Measurements from ENCODE around the gene PRSS38.

Gene PRSS38

GRCh38 chr1:227789084-227790033 is 26.1 kb upstream of the PRSS38 start:
- Histone ChIP-seq H3K9ac (ENCODE audit: insufficient read length) (peak overlapping the region; percentile 63), H3K36me3 (ENCODE audit: insufficient read depth, low read length) (no peaks in the 10 kb centered on the region), H3K27ac (no peak overlapping the region), H3K9me3 (ENCODE audit: low read depth, low read length) (no peaks in the 10 kb centered on the region), H3K4me3 (peak overlapping the region; percentile 91)
- DNase-seq (ENCODE audit: low read depth, low spot score) = no peak
- TF ChIP-seq EZH2 (IDR thresholded peaks at IDR 0.05) = no peak
- no peak for TF ChIP-seq POLR2AphosphoS5 (IDR thresholded peaks at IDR 0.05; ENCODE audit: borderline replicate concordance, low read depth, low read length)
- TF ChIP-seq FOXP2 (optimal IDR thresholded peaks at IDR 0.05; ENCODE audit: control extremely low read depth, extremely low read length, insufficient read depth) = no peak

- no peak overlapping the region for H3K9ac ChIP-seq (ENCODE audit: insufficient read length)
- TF ChIP-seq EZH2 (IDR thresholded peaks at IDR 0.05) (no peak), POLR2AphosphoS5 (IDR thresholded peaks at IDR 0.05; ENCODE audit: borderline replicate concordance, low read depth, low read length) (no peak), FOXP2 (optimal IDR thresholded peaks at IDR 0.05; ENCODE audit: control extremely low read depth, extremely low read length, insufficient read depth) (no peak)
Observed at GRCh38 chr1:227790034-227790400, 25.5 kb upstream of the PRSS38 start.

GRCh38 chr1:227790868-227791267 is 24.6 kb upstream of the PRSS38 start:
- TF ChIP-seq POLR2AphosphoS5 (IDR thresholded peaks at IDR 0.05; ENCODE audit: borderline replicate concordance, low read depth, low read length) = no peak
- TF ChIP-seq EZH2 (IDR thresholded peaks at IDR 0.05) = no peak
- TF ChIP-seq FOXP2 (optimal IDR thresholded peaks at IDR 0.05; ENCODE audit: control extremely low read depth, extremely low read length, insufficient read depth) = no peak
- Histone ChIP-seq H3K9me3 (ENCODE audit: low read depth, low read length) (no peaks in the 10 kb centered on the region), H3K36me3 (ENCODE audit: insufficient read depth, low read length) (no peaks in the 10 kb centered on the region), H3K9ac (ENCODE audit: insufficient read length) (no peak overlapping the region), H3K4me3 (no peak overlapping the region), H3K27ac (no peak overlapping the region)
- no peak for DNase-seq (ENCODE audit: low read depth, low spot score)

More at GRCh38 chr1:227790034-227790400, 25.5 kb upstream of the PRSS38 start:
- H3K4me3 ChIP-seq = no peak overlapping the region
- H3K36me3 ChIP-seq (ENCODE audit: insufficient read depth, low read length) = no peaks in the 10 kb centered on the region
- no peaks in the 10 kb centered on the region for H3K9me3 ChIP-seq (ENCODE audit: low read depth, low read length)
- DNase-seq (ENCODE audit: low read depth, low spot score) = no peak
- no peak overlapping the region for H3K27ac ChIP-seq

- H3K9ac ChIP-seq (ENCODE audit: insufficient read length) = no peak overlapping the region
- TF ChIP-seq POLR2AphosphoS5 (IDR thresholded peaks at IDR 0.05; ENCODE audit: borderline replicate concordance, low read depth, low read length) = no peak
- no peak for TF ChIP-seq FOXP2 (optimal IDR thresholded peaks at IDR 0.05; ENCODE audit: control extremely low read depth, extremely low read length, insufficient read depth)
- no peak for TF ChIP-seq EZH2 (IDR thresholded peaks at IDR 0.05)
- no peak for DNase-seq (ENCODE audit: low read depth, low spot score)
Observed at GRCh38 chr1:227791425-227792143, 23.9 kb upstream of the PRSS38 start.

GRCh38 chr1:227792216-227793078 is 23.0 kb upstream of the PRSS38 start:
- Histone ChIP-seq H3K36me3 (ENCODE audit: insufficient read depth, low read length) (no peaks in the 10 kb centered on the region), H3K9ac (ENCODE audit: insufficient read length) (peak overlapping the region; percentile 37), H3K27ac (peak overlapping the region; percentile 89), H3K4me3 (no peak overlapping the region), H3K9me3 (ENCODE audit: low read depth, low read length) (no peaks in the 10 kb centered on the region)
- DNase-seq (ENCODE audit: low read depth, low spot score) = no peak
- TF ChIP-seq EZH2 (IDR thresholded peaks at IDR 0.05) = no peak
- no peak for TF ChIP-seq FOXP2 (optimal IDR thresholded peaks at IDR 0.05; ENCODE audit: control extremely low read depth, extremely low read length, insufficient read depth)
- TF ChIP-seq POLR2AphosphoS5 (IDR thresholded peaks at IDR 0.05; ENCODE audit: borderline replicate concordance, low read depth, low read length) = no peak

More at GRCh38 chr1:227791425-227792143, 23.9 kb upstream of the PRSS38 start:
- peak overlapping the region; percentile 26; the same call in 1 of the 2 replicates for H3K4me3 ChIP-seq
- no peaks in the 10 kb centered on the region for H3K9me3 ChIP-seq (ENCODE audit: low read depth, low read length)
- H3K27ac ChIP-seq = peak overlapping the region; percentile 89
- H3K36me3 ChIP-seq (ENCODE audit: insufficient read depth, low read length) = no peaks in the 10 kb centered on the region

GRCh38 chr1:227793079-227793947 is 22.2 kb upstream of the PRSS38 start:
- Histone ChIP-seq H3K36me3 (ENCODE audit: insufficient read depth, low read length) (no peaks in the 10 kb centered on the region), H3K27ac (peak overlapping the region; percentile 89), H3K9ac (ENCODE audit: insufficient read length) (peak overlapping the region; percentile 48), H3K4me3 (peak overlapping the region; percentile 52), H3K9me3 (ENCODE audit: low read depth, low read length) (no peaks in the 10 kb centered on the region)
- TF ChIP-seq POLR2AphosphoS5 (IDR thresholded peaks at IDR 0.05; ENCODE audit: borderline replicate concordance, low read depth, low read length) = no peak
- TF ChIP-seq FOXP2 (optimal IDR thresholded peaks at IDR 0.05; ENCODE audit: control extremely low read depth, extremely low read length, insufficient read depth) = no peak
- no peak for TF ChIP-seq EZH2 (IDR thresholded peaks at IDR 0.05)
- no peak for DNase-seq (ENCODE audit: low read depth, low spot score)
